WTC11 (cell line): ENCODE measurements around the gene FRK. TPM values are rescaled to one million over a fixed set of nuclear protein-coding genes. Genes with fewer than 3 reads are reported as not detected.

Experiments
- ATAC-seq: fragments of 200-7000 bp; cut with Tn5 transposase; 2 replicates; pipeline ENCODE4 v1.10.0; 2021; ENCODE audit warnings: mild to moderate bottlenecking, moderate library complexity
- CTCF ChIA-PET: fragments of 300-600 bp; sonication (Branson Sonifier 250); formaldehyde crosslinking; loops from one replicate; lab custom pipeline; 2021; ENCODE audit warnings: antibody characterized with exemption; lab: Charles Lee
- POLR2A ChIA-PET: fragments of 350-600 bp; sonication (Branson Sonifier 250); formaldehyde crosslinking; loops from one replicate; lab custom pipeline; 2021; ENCODE audit warnings: antibody characterized with exemption; lab: Charles Lee
- DNase-seq: peaks from one replicate; pipeline ENCODE4 v3.0.0; 2021; ENCODE audit warnings: low spot score
- H3K27ac Mint-ChIP-seq: 2 replicates; pipeline ENCODE4 v1.8.0; 2021; ENCODE audit warnings: mixed read lengths
- H3K27me3 Mint-ChIP-seq: 2 replicates; pipeline ENCODE4 v1.8.0; 2021; ENCODE audit warnings: low read depth, mild to moderate bottlenecking, moderate library complexity, mixed read lengths
- H3K36me3 Mint-ChIP-seq: 2 replicates; pipeline ENCODE4 v1.8.0; 2021; ENCODE audit warnings: mixed read lengths
- H3K4me1 Mint-ChIP-seq: 2 replicates; pipeline ENCODE4 v1.8.0; 2022; ENCODE audit warnings: mixed read lengths
- H3K4me3 Mint-ChIP-seq: 2 replicates; pipeline ENCODE4 v1.8.0; 2021; ENCODE audit warnings: mild to moderate bottlenecking, moderate library complexity, mixed read lengths
- H3K9me3 Mint-ChIP-seq: 2 replicates; pipeline ENCODE4 v1.8.0; 2021; ENCODE audit warnings: mixed read lengths
- GTF2I ChIP-seq: fragments of 250-450 bp; sonication (Bioruptor Pico); conservative IDR thresholded peaks from 2 replicates; pipeline ENCODE4 v1.4.0; 2021; ENCODE audit warnings: mild to moderate bottlenecking
- JAZF1 ChIP-seq: fragments of 250-450 bp; sonication (Bioruptor Pico); IDR thresholded peaks from 2 replicates; pipeline ENCODE4 v1.9.0; 2021; ENCODE audit warnings: moderate library complexity, mild to moderate bottlenecking, inconsistent platforms
- NFATC4 ChIP-seq: fragments of 250-450 bp; sonication (Bioruptor Pico); IDR thresholded peaks from 2 replicates; pipeline ENCODE4 v1.9.0; 2021; ENCODE audit warnings: mild to moderate bottlenecking
- NFE2L1 ChIP-seq: sonication (generic); formaldehyde crosslinking; IDR thresholded peaks from 2 replicates; pipeline ENCODE4 v1.8.1; 2023; ENCODE audit warnings: missing genetic modification reagents
- NR2C2 ChIP-seq: sonication (generic); formaldehyde crosslinking; IDR thresholded peaks from 2 replicates; pipeline ENCODE4 v1.8.0; 2022; ENCODE audit warnings: mild to moderate bottlenecking, missing genetic modification reagents
- RELA ChIP-seq: sonication (generic); formaldehyde crosslinking; IDR thresholded peaks from 2 replicates; pipeline ENCODE4 v1.8.1; 2022; ENCODE audit warnings: missing genetic modification reagents, mild to moderate bottlenecking, borderline replicate concordance
- RORB ChIP-seq: fragments of 250-450 bp; sonication (Bioruptor Pico); IDR thresholded peaks from 2 replicates; pipeline ENCODE4 v1.9.0; 2021; ENCODE audit warnings: mild to moderate bottlenecking
- SP1 ChIP-seq: sonication (generic); formaldehyde crosslinking; conservative IDR thresholded peaks from 2 replicates; pipeline ENCODE4 v1.8.1; 2022; ENCODE audit warnings: missing genetic modification reagents
- TEAD1 ChIP-seq: sonication (generic); formaldehyde crosslinking; IDR thresholded peaks from 2 replicates; pipeline ENCODE4 v1.8.0; 2022; ENCODE audit warnings: mild to moderate bottlenecking, missing genetic modification reagents
- TEAD4 ChIP-seq: sonication (generic); formaldehyde crosslinking; IDR thresholded peaks from 2 replicates; pipeline ENCODE4 v1.8.0; 2022; ENCODE audit warnings: mild to moderate bottlenecking, missing genetic modification reagents
- ZMAT4 ChIP-seq: fragments of 250-450 bp; sonication (Bioruptor Pico); IDR thresholded peaks from 2 replicates; pipeline ENCODE4 v1.9.0; 2021; ENCODE audit warnings: mild to moderate bottlenecking
- ZNF138 ChIP-seq: sonication (generic); formaldehyde crosslinking; conservative IDR thresholded peaks from 2 replicates; pipeline ENCODE4 v1.8.1; 2022; ENCODE audit warnings: mild to moderate bottlenecking, moderate library complexity, missing genetic modification reagents
- ZNF263 ChIP-seq: sonication (generic); formaldehyde crosslinking; IDR thresholded peaks from 2 replicates; pipeline ENCODE4 v1.8.1; 2022; ENCODE audit warnings: low read depth, mild to moderate bottlenecking, moderate library complexity, missing genetic modification reagents
- ZNF416 ChIP-seq: fragments of 250-450 bp; sonication (Bioruptor Pico); IDR thresholded peaks from 2 replicates; pipeline ENCODE4 v1.9.0; 2021; ENCODE audit warnings: mild to moderate bottlenecking, inconsistent platforms
- ZNF423 ChIP-seq: fragments of 250-450 bp; sonication (Bioruptor Pico); IDR thresholded peaks from 2 replicates; pipeline ENCODE4 v2.1.2; 2022; ENCODE audit warnings: mild to moderate bottlenecking, moderate library complexity
- ZNF425 ChIP-seq: fragments of 250-450 bp; sonication (Bioruptor Pico); conservative IDR thresholded peaks from 2 replicates; pipeline ENCODE4 v1.9.0; 2021; ENCODE audit warnings: mild to moderate bottlenecking
- total RNA-seq: library from RNA; stranded (reverse); gene quantifications from 3 replicates; pipeline ENCODE4 v1.2.3, GENCODE V29; 2021
- TF ChIP-seq, protein P1 (sequence below): sonication (generic); formaldehyde crosslinking; IDR thresholded peaks from 2 replicates; pipeline ENCODE4 v1.8.0; 2023; ENCODE audit warnings: missing genetic modification reagents, mild to moderate bottlenecking, borderline replicate concordance
- TF ChIP-seq, protein P2 (sequence below): sonication (generic); formaldehyde crosslinking; IDR thresholded peaks from 2 replicates; pipeline ENCODE4 v1.8.1; 2022; ENCODE audit warnings: mild to moderate bottlenecking, moderate library complexity, missing genetic modification reagents
- TF ChIP-seq, protein P3 (sequence below): sonication (generic); formaldehyde crosslinking; IDR thresholded peaks from 2 replicates; pipeline ENCODE4 v1.8.1; 2023; ENCODE audit warnings: mild to moderate bottlenecking, missing genetic modification reagents, moderate library complexity
- TF ChIP-seq, protein P4 (sequence below): sonication (generic); formaldehyde crosslinking; IDR thresholded peaks from 2 replicates; pipeline ENCODE4 v1.8.0; 2023; ENCODE audit warnings: missing genetic modification reagents

FRK gene
- total RNA-seq, 1 experiment from 2014 or later, result 0.13 TPM

- Mint-ChIP-seq H3K36me3 (peaks cover 9% of the 10 kb centered on the region), H3K4me1 (peaks cover 68% of the 10 kb centered on the region), H3K27ac (peak overlapping the region; percentile 85), H3K9me3 (peaks cover under 1% of the 10 kb centered on the region), H3K27me3 (peaks cover 9% of the 10 kb centered on the region), H3K4me3 (peak overlapping the region; percentile 91)
- DNase-seq (no peak), ATAC-seq (no peak)
- TF ChIP-seq ZNF425 (no peak), SP1 (CRISPR knock-in tag) (no peak), ZMAT4 (CRISPR knock-in tag) (no peak), NFATC4 (CRISPR knock-in tag) (no peak), GTF2I (0 out of 2 replicates have a peak, but pooled peaks have one; percentile 37), TEAD4 (CRISPR knock-in tag) (no peak)
- ChIA-PET CTCF (interaction anchor here (2.2 to 2.7 kb wide), 2 partner anchors 10 to 91 kb away, joined by 9 to 16 read pairs; no protein-coding TSS in a partner anchor), POLR2A (no interaction called here)
These were observed 41.1 kb upstream of the FRK start for GRCh38 chr6:116101790-116102189.

DNA sequence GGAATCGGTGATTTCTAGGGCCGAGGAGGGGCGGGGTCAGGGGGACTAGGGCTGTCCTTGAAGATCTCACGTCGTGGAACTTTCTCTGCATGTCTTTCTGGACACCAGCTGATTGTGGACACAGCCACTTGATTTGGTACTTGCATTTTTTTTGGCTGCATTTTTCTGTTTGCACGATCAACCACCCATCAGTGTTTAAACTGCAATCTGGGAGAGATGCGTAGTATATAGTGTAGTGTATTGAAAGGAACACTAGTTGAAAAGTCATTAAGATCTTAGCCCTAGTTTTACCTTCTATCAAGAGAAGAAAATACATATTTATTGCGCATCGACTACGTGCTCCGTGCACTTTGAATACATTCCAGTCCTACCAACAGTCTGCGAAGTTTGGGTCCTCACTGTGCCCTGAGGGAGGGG lies 40.6 kb upstream of the FRK start:
- POLR2A ChIA-PET, result interaction anchor here (1.2 to 1.4 kb wide), 2 partner anchors 11 to 131 kb away, joined by 3 to 5 read pairs; no protein-coding TSS in a partner anchor
- H3K36me3 Mint-ChIP-seq, result peaks cover 14% of the 10 kb centered on the region
- TF ChIP-seq ZNF416 (CRISPR knock-in tag), result no peak
- no peak for TF ChIP-seq SP1 (CRISPR knock-in tag)
- TF ChIP-seq JAZF1 (CRISPR knock-in tag), result no peak
- TF ChIP-seq NFE2L1 (CRISPR knock-in tag), result no peak
- TF ChIP-seq, all 79 proteins: peak for 0
- ATAC-seq (no peak), DNase-seq (no peak)
- H3K4me1 Mint-ChIP-seq, result peaks cover 64% of the 10 kb centered on the region
- CTCF ChIA-PET, result interaction anchor here (1.4 to 2.7 kb wide), 3 partner anchors 8 to 90 kb away, joined by 4 to 16 read pairs (median 9); no protein-coding TSS in a partner anchor
- H3K27me3 Mint-ChIP-seq, result peaks cover 9% of the 10 kb centered on the region
- peak overlapping the region; percentile 85 for H3K27ac Mint-ChIP-seq
- H3K9me3 Mint-ChIP-seq, result peaks cover 6% of the 10 kb centered on the region
- peak overlapping the region; percentile 91 for H3K4me3 Mint-ChIP-seq

- H3K9me3 Mint-ChIP-seq, result peaks cover 12% of the 10 kb centered on the region
- peaks cover 57% of the 10 kb centered on the region for H3K4me1 Mint-ChIP-seq
- H3K4me3 Mint-ChIP-seq, result peak within 1 kb of the TSS; percentile 91
- H3K27me3 Mint-ChIP-seq, result peaks cover 9% of the 10 kb centered on the region
- H3K36me3 Mint-ChIP-seq, result peaks cover 20% of the 10 kb centered on the region
- DNase-seq, result peak; percentile 87
- ATAC-seq, result peak; percentile 92
- ChIA-PET POLR2A (interaction anchor here (1.0 to 1.4 kb wide), 3 partner anchors 10 to 131 kb away, joined by 3 to 5 read pairs (median 4); no protein-coding TSS in a partner anchor), CTCF (interaction anchor here (1.4 to 2.7 kb wide), 3 partner anchors 9 to 89 kb away, joined by 4 to 16 read pairs (median 9); no protein-coding TSS in a partner anchor)
- H3K27ac Mint-ChIP-seq, result peak within 1 kb of the TSS; percentile 95
- TF ChIP-seq, protein P1, sequence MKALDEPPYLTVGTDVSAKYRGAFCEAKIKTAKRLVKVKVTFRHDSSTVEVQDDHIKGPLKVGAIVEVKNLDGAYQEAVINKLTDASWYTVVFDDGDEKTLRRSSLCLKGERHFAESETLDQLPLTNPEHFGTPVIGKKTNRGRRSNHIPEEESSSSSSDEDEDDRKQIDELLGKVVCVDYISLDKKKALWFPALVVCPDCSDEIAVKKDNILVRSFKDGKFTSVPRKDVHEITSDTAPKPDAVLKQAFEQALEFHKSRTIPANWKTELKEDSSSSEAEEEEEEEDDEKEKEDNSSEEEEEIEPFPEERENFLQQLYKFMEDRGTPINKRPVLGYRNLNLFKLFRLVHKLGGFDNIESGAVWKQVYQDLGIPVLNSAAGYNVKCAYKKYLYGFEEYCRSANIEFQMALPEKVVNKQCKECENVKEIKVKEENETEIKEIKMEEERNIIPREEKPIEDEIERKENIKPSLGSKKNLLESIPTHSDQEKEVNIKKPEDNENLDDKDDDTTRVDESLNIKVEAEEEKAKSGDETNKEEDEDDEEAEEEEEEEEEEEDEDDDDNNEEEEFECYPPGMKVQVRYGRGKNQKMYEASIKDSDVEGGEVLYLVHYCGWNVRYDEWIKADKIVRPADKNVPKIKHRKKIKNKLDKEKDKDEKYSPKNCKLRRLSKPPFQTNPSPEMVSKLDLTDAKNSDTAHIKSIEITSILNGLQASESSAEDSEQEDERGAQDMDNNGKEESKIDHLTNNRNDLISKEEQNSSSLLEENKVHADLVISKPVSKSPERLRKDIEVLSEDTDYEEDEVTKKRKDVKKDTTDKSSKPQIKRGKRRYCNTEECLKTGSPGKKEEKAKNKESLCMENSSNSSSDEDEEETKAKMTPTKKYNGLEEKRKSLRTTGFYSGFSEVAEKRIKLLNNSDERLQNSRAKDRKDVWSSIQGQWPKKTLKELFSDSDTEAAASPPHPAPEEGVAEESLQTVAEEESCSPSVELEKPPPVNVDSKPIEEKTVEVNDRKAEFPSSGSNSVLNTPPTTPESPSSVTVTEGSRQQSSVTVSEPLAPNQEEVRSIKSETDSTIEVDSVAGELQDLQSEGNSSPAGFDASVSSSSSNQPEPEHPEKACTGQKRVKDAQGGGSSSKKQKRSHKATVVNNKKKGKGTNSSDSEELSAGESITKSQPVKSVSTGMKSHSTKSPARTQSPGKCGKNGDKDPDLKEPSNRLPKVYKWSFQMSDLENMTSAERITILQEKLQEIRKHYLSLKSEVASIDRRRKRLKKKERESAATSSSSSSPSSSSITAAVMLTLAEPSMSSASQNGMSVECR (CRISPR knock-in tag), result peak; percentile 87
- TF ChIP-seq TEAD1 (CRISPR knock-in tag) (peak; percentile 83), RORB (CRISPR knock-in tag) (no peak), NR2C2 (CRISPR knock-in tag) (no peak), TEAD4 (CRISPR knock-in tag) (no peak), ZNF423 (CRISPR knock-in tag) (no peak), ZMAT4 (CRISPR knock-in tag) (no peak), ZNF263 (CRISPR knock-in tag) (peak; percentile 74; the same call in 1 of the 2 replicates), ZNF138 (CRISPR knock-in tag) (0 out of 2 replicates have a peak, but pooled peaks have one; percentile 46), RELA (CRISPR knock-in tag) (peak; percentile 55; the same call in 1 of the 2 replicates)
- TF ChIP-seq, protein P2, sequence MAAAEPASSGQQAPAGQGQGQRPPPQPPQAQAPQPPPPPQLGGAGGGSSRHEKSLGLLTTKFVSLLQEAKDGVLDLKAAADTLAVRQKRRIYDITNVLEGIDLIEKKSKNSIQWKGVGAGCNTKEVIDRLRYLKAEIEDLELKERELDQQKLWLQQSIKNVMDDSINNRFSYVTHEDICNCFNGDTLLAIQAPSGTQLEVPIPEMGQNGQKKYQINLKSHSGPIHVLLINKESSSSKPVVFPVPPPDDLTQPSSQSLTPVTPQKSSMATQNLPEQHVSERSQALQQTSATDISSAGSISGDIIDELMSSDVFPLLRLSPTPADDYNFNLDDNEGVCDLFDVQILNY (CRISPR knock-in tag), result peak; percentile 86
- TF ChIP-seq, protein P3, sequence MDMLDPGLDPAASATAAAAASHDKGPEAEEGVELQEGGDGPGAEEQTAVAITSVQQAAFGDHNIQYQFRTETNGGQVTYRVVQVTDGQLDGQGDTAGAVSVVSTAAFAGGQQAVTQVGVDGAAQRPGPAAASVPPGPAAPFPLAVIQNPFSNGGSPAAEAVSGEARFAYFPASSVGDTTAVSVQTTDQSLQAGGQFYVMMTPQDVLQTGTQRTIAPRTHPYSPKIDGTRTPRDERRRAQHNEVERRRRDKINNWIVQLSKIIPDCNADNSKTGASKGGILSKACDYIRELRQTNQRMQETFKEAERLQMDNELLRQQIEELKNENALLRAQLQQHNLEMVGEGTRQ, result no peak; the same call in 1 of the 2 replicates
- TF ChIP-seq, protein P4, sequence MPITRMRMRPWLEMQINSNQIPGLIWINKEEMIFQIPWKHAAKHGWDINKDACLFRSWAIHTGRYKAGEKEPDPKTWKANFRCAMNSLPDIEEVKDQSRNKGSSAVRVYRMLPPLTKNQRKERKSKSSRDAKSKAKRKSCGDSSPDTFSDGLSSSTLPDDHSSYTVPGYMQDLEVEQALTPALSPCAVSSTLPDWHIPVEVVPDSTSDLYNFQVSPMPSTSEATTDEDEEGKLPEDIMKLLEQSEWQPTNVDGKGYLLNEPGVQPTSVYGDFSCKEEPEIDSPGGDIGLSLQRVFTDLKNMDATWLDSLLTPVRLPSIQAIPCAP (CRISPR knock-in tag), result peak; percentile 29; the same call in 1 of the 2 replicates
These were observed 40.0 kb upstream of the FRK start, which contains the start of gene NT5DC1 for GRCh38 chr6:116100419-116101301. Gene NT5DC1 (plus strand): TSS chr6:116100853. CDS start chr6:116100931, 78 bp downstream.
